GM12878 (cell line): ENCODE results near the gene C18orf63. TPM values are rescaled to one million over a fixed set of nuclear protein-coding genes. Genes with fewer than 3 reads are reported as not detected.

Experiments used
- ATAC-seq: fragments of 200-7000 bp; cut with Tn5 transposase; 3 replicates; pipeline ENCODE4 v1.9.1; 2020; ENCODE audit warnings: mild to moderate bottlenecking, moderate library complexity
- BruUV-seq: library from RNA; stranded (reverse); fragments of 400-500 nt; replicated peaks from 2 replicates; lab custom pipeline; 2021; lab: Mats Ljungman, UMichigan
- CTCF ChIA-PET: fragments of 300-600 bp; sonication (Branson Sonifier 250); formaldehyde crosslinking; extraction: SDS; loops from one replicate; lab custom pipeline; 2021; ENCODE audit warnings: inconsistent platforms; lab: Yijun Ruan, JAX
- POLR2A ChIA-PET: fragments of 350-600 bp; formaldehyde crosslinking; extraction: SDS; loops from one replicate; lab custom pipeline; 2021; ENCODE audit warnings: inconsistent platforms; lab: Charles Lee
- RAD21 ChIA-PET: fragments of 300-600 bp; sonication (Branson Sonifier 250); formaldehyde crosslinking; loops from one replicate; lab custom pipeline; 2023; ENCODE audit warnings: antibody characterized with exemption; ENCODE audit not compliant: unreplicated experiment; lab: Charles Lee
- SMC1A ChIA-PET: fragments of 300-600 bp; sonication (Branson Sonifier 250); formaldehyde crosslinking; loops from one replicate; lab custom pipeline; 2023; ENCODE audit not compliant: unreplicated experiment, uncharacterized antibody; lab: Charles Lee
- DNase-seq: peaks from one replicate; pipeline ENCODE4 v3.0.0-alpha.2; 2011; ENCODE audit warnings: low read depth, low spot score
- FAIRE-seq: peaks from 3 replicates; lab custom pipeline; 2011; peaks lifted over from hg19 to GRCh38; lab: Jason Lieb, UNC
- H2AFZ ChIP-seq: 2 replicates; pipeline ENCODE4 v1.6.0; 2011; ENCODE audit warnings: low read depth, low read length, control low read depth; ENCODE audit not compliant: control insufficient read depth
- H3K27ac ChIP-seq: 2 replicates; pipeline ENCODE4 v1.5.1; 2011; ENCODE audit warnings: control low read depth; ENCODE audit not compliant: control insufficient read depth, insufficient read depth
- H3K27me3 ChIP-seq, 2 experiments: replicated peaks in 1 of 2; 2 replicates each; pipeline versions ENCODE4 v1.6.0 to v1.6.1; 2011; ENCODE audit warnings: low read length in 1 of 2; ENCODE audit not compliant: control insufficient read depth in 2 of 2, insufficient read depth in 2 of 2
- H3K36me3 ChIP-seq, 2 experiments: 2 replicates each; pipeline ENCODE4 v1.5.1; 2011; ENCODE audit warnings: low read length in 1 of 2; ENCODE audit not compliant: control insufficient read depth in 2 of 2, insufficient read depth in 2 of 2
- H3K4me1 ChIP-seq: 2 replicates; pipeline ENCODE4 v1.6.1; 2011; ENCODE audit warnings: mild to moderate bottlenecking, low read length, moderate library complexity, mixed read lengths; ENCODE audit not compliant: control insufficient read depth, insufficient read depth
- H3K4me2 ChIP-seq: 2 replicates; pipeline ENCODE4 v1.6.0; 2011; ENCODE audit warnings: control low read depth; ENCODE audit not compliant: control insufficient read depth, insufficient read depth
- H3K4me3 ChIP-seq: fragments of 200-600 bp; sonication (generic); 2 replicates; pipeline ENCODE4 v1.5.1; 2016
- H3K79me2 ChIP-seq: 2 replicates; pipeline ENCODE4 v1.6.0; 2011; ENCODE audit warnings: low read length; ENCODE audit not compliant: control insufficient read depth, insufficient read depth
- H3K9ac ChIP-seq: 2 replicates; pipeline ENCODE4 v1.8.0; 2011; ENCODE audit warnings: low read length, control low read depth, mixed read lengths; ENCODE audit not compliant: control insufficient read depth, insufficient read depth
- H3K9me3 ChIP-seq: replicated peaks from 3 replicates; pipeline ENCODE4 v1.5.1; 2011; ENCODE audit warnings: mild to moderate bottlenecking, low read length; ENCODE audit not compliant: control insufficient read depth, insufficient read depth
- H4K20me1 ChIP-seq: 2 replicates; pipeline ENCODE4 v1.6.0; 2011; ENCODE audit not compliant: control insufficient read depth, insufficient read depth
- ASH2L ChIP-seq: fragments of 300-600, 200-600 bp; sonication (generic); IDR thresholded peaks from 2 replicates; pipeline ENCODE4 v1.6.1; 2017; ENCODE audit warnings: low read depth, mild to moderate bottlenecking, borderline replicate concordance
- ATF7 ChIP-seq: fragments of 450-650 bp; IDR thresholded peaks from 2 replicates; pipeline ENCODE4 v1.6.1; 2016; ENCODE audit warnings: low read depth, mild to moderate bottlenecking
- BMI1 ChIP-seq: fragments of 450-650 bp; IDR thresholded peaks from 2 replicates; pipeline ENCODE4 v1.6.1; 2016; ENCODE audit warnings: mild to moderate bottlenecking, moderate library complexity, borderline replicate concordance
- CEBPB ChIP-seq, 2 experiments: fragments of 150-350 bp in 1 of 2; IDR thresholded peaks; 2 replicates each; pipeline ENCODE4 v1.6.1; 2012 to 2014; ENCODE audit warnings: low read depth in 2 of 2, low read length in 2 of 2, borderline replicate concordance in 1 of 2, inconsistent platforms in 1 of 2
- CHD4 ChIP-seq: fragments of 200-600 bp; sonication (generic); IDR thresholded peaks from 2 replicates; pipeline ENCODE4 v1.6.1; 2016; ENCODE audit warnings: mild to moderate bottlenecking
- DPF2 ChIP-seq: fragments of 450-650 bp; IDR thresholded peaks from 2 replicates; pipeline ENCODE4 v1.6.1; 2017; ENCODE audit warnings: mild to moderate bottlenecking
- FOXK2 ChIP-seq: fragments of 450-650 bp; IDR thresholded peaks from 2 replicates; pipeline ENCODE4 v1.6.1; 2017; ENCODE audit warnings: mild to moderate bottlenecking, moderate library complexity
- LARP7 ChIP-seq: fragments of 450-650 bp; IDR thresholded peaks from 2 replicates; pipeline ENCODE4 v1.6.1; 2017; ENCODE audit warnings: mild to moderate bottlenecking
- NR2F1 ChIP-seq: fragments of 450-650 bp; conservative IDR thresholded peaks from 2 replicates; pipeline ENCODE4 v1.6.1; 2017; ENCODE audit warnings: mild to moderate bottlenecking
- SMARCA5 ChIP-seq: fragments of 450-650 bp; IDR thresholded peaks from 2 replicates; pipeline ENCODE4 v1.6.1; 2017; ENCODE audit warnings: mild to moderate bottlenecking
- SMC3 ChIP-seq: IDR thresholded peaks from 2 replicates; pipeline ENCODE4 v1.6.1; 2011; ENCODE audit warnings: low read length, improper control_type of control experiment, borderline replicate concordance
- SP1 ChIP-seq: IDR thresholded peaks from one replicate; pipeline ENCODE4 v1.6.1; 2011; ENCODE audit warnings: low read depth, low read length
- SPI1 ChIP-seq: IDR thresholded peaks from 2 replicates; pipeline ENCODE4 v1.6.1; 2011; ENCODE audit warnings: low read depth, mild to moderate bottlenecking, low read length, moderate library complexity, borderline replicate concordance; ENCODE audit not compliant: insufficient read depth
- SREBF2 ChIP-seq: IDR thresholded peaks from 2 replicates; pipeline ENCODE4 v1.6.1; 2012; ENCODE audit warnings: mild to moderate bottlenecking, low read length
- TAF1 ChIP-seq: IDR thresholded peaks from 2 replicates; pipeline ENCODE4 v1.6.1; 2011; ENCODE audit warnings: mild to moderate bottlenecking, low read depth, low read length, borderline replicate concordance
- TCF12 ChIP-seq: IDR thresholded peaks from 2 replicates; pipeline ENCODE4 v1.6.1; 2011; ENCODE audit warnings: low read depth, mild to moderate bottlenecking, low read length
- YY1 ChIP-seq: IDR thresholded peaks from 2 replicates; pipeline ENCODE4 v1.6.1; 2011; ENCODE audit warnings: low read depth, mild to moderate bottlenecking, low read length
- WGBS: methylation state at CpG from one replicate; pipeline ENCODE4 v1.1.6; 2016; ENCODE audit warnings: low lambda C conversion rate; ENCODE audit not compliant: insufficient replicate concordance, insufficient coverage; ENCODE audit errors: missing lambda C conversion rate; 5-methylcytosine and 5-hydroxymethylcytosine counted together
- in situ Hi-C: fragments of 300-500 bp; cut with MboI; formaldehyde crosslinking; loops from 9 replicates; pipeline ENCODE4 v1.14.3; 2018; ENCODE audit warnings: mixed read lengths
- intact Hi-C: fragments of 100-400 bp; cut with micrococcal nuclease; formaldehyde crosslinking; loops from one replicate; pipeline ENCODE4 v1.14.2; 2022; ENCODE audit not compliant: unreplicated experiment
- polyA plus RNA-seq, 11 experiments: library from polyadenylated mRNA; depleted of rRNA in 4 of 11; unstranded in 6 of 11; stranded (reverse) in 5 of 11; fragments of >200 nt; fragmentation: Nextera tagmentation in 4 of 11; fragmentation: Illumina TruSeq in 1 of 11; extraction: Ambion mirVana in 4 of 11; extraction: Trizol in 1 of 11; gene quantifications; 1 replicate in 1 of 11; 2 replicates in 10 of 11; pipeline versions ENCODE4 v1.2.1 to v1.2.3, GENCODE V29; 2011 to 2016; ENCODE audit warnings: inconsistent platforms in 2 of 11, missing spikeins in 2 of 11, low read depth in 1 of 11
- total RNA-seq, 4 experiments: library from RNA; depleted of rRNA in 3 of 4; stranded (reverse); fragments of >200 nt in 3 of 4; fragmentation: Illumina TruSeq in 1 of 4; extraction: Trizol in 1 of 4; gene quantifications; 2 replicates each; pipeline versions ENCODE4 v1.2.1 to v1.2.3, GENCODE V29; 2013 to 2021
- TF ChIP-seq, protein P1 (sequence below): IDR thresholded peaks from 2 replicates; pipeline ENCODE4 v1.6.1; 2011; ENCODE audit warnings: low read depth, low read length, improper control_type of control experiment, borderline replicate concordance
- TF ChIP-seq, protein P2 (sequence below): fragments of 450-650 bp; IDR thresholded peaks from 2 replicates; pipeline ENCODE4 v1.6.1; 2017; ENCODE audit warnings: mild to moderate bottlenecking, moderate library complexity

Gene C18orf63
- total and polyA plus RNA-seq, 10 of the 15 experiments (the other 5 are each of a cell fraction or from before 2014, with no cell fraction given) = not detected

DNA sequence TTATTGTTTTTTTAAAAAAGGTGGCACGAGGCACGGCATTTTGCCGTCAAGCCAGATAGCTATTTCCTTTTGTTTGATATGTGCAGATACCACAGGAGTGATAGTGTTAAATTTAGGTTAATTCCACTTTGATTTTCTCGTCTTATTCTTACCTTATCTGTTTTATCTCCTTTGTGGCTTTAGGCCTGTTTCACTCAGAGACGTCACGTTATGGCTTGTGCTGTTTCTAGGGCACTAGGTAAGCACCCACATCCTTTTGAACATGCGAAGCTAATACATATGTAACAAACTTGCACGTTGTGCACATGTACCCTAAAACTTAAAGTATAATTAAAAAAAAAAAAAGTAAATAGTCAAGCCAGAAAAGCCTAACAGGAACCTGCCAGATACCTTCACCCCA is 57.8 kb downstream of the C18orf63 start (continued):
- TF ChIP-seq SPI1 (no peak), ASH2L (no peak), SMARCA5 (no peak), NR2F1 (no peak), CEBPB (IDR thresholded peaks at IDR 0.05; ENCODE audit: borderline replicate concordance in 1 of 2, low read depth in 2 of 2, low read length in 2 of 2) (no peak)

DNA sequence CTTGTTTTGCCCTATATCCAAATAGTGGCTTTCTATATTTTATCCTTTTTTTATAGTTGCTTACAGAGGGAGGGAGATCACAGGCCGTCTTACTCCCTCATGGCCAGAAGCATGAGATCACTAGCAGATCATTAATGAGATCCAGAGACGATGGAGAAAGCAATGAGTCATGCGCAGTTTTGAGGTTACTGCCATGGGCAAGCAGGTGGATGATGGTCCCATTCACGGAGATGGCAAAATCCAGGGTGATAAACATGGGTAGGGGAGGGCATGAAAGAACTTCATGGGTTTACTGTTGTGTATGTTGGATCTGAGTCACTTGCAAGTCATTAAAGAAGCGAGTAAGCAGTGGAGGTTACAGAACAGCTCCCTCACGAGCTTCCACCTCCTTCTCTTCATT is 60.4 kb downstream of the C18orf63 start:
- Histone ChIP-seq H3K27me3 (peaks cover 0 to 4% of the 10 kb centered on the region in 2 experiments; a peak in 2 of 4 replicates), H2AFZ (no peak overlapping the region), H3K79me2 (no peaks in the 10 kb centered on the region), H4K20me1 (no peaks in the 10 kb centered on the region), H3K4me2 (no peak overlapping the region), H3K9me3 (no peaks in the 10 kb centered on the region), H3K4me1 (peaks cover 4% of the 10 kb centered on the region), H3K9ac (no peak overlapping the region), H3K36me3 (no peaks in the 10 kb centered on the region), H3K27ac (no peak overlapping the region), H3K4me3 (no peak overlapping the region)
- CTCF ChIA-PET = no interaction called here
- no TSS peak for BruUV-seq
- SMC1A ChIA-PET = interaction anchor here (0.6 kb wide), 1 partner anchor 9 kb away, joined by 3 read pairs; no protein-coding TSS in a partner anchor
- ATAC-seq (no peak), FAIRE-seq (no peak), DNase-seq (no peak)
- POLR2A ChIA-PET = no interaction called here
- intact Hi-C loops = no loop called here
- 29% methylated on average over 6 of the region's 6 CpGs for WGBS
- RAD21 ChIA-PET = no interaction called here
- in situ Hi-C loops = no loop called here
- TF ChIP-seq DPF2 (no peak), TCF12 (no peak), SMC3 (no peak), ATF7 (no peak), YY1 (no peak), FOXK2 (no peak), TAF1 (no peak), SREBF2 (no peak), BMI1 (no peak), SP1 (no peak), LARP7 (no peak), CHD4 (no peak)
- TF ChIP-seq, protein P1, sequence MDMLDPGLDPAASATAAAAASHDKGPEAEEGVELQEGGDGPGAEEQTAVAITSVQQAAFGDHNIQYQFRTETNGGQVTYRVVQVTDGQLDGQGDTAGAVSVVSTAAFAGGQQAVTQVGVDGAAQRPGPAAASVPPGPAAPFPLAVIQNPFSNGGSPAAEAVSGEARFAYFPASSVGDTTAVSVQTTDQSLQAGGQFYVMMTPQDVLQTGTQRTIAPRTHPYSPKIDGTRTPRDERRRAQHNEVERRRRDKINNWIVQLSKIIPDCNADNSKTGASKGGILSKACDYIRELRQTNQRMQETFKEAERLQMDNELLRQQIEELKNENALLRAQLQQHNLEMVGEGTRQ = no peak
- TF ChIP-seq, protein P2, sequence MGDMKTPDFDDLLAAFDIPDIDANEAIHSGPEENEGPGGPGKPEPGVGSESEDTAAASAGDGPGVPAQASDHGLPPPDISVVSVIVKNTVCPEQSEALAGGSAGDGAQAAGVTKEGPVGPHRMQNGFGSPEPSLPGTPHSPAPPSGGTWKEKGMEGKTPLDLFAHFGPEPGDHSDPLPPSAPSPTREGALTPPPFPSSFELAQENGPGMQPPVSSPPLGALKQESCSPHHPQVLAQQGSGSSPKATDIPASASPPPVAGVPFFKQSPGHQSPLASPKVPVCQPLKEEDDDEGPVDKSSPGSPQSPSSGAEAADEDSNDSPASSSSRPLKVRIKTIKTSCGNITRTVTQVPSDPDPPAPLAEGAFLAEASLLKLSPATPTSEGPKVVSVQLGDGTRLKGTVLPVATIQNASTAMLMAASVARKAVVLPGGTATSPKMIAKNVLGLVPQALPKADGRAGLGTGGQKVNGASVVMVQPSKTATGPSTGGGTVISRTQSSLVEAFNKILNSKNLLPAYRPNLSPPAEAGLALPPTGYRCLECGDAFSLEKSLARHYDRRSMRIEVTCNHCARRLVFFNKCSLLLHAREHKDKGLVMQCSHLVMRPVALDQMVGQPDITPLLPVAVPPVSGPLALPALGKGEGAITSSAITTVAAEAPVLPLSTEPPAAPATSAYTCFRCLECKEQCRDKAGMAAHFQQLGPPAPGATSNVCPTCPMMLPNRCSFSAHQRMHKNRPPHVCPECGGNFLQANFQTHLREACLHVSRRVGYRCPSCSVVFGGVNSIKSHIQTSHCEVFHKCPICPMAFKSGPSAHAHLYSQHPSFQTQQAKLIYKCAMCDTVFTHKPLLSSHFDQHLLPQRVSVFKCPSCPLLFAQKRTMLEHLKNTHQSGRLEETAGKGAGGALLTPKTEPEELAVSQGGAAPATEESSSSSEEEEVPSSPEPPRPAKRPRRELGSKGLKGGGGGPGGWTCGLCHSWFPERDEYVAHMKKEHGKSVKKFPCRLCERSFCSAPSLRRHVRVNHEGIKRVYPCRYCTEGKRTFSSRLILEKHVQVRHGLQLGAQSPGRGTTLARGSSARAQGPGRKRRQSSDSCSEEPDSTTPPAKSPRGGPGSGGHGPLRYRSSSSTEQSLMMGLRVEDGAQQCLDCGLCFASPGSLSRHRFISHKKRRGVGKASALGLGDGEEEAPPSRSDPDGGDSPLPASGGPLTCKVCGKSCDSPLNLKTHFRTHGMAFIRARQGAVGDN = no peak
